LNCAP (cell line): ENCODE measurements around the gene BMF.

ENCODE experiments used
- CTCF ChIP-seq: fragments of 450-650 bp; IDR thresholded peaks from 2 replicates; pipeline ENCODE4 v1.5.1; 2017; ENCODE audit warnings: mild to moderate bottlenecking

The BMF gene

GRCh38 chr15:40067921-40068624 is 40.6 kb downstream of the BMF start:
- no peak for TF ChIP-seq CTCF

DNA sequence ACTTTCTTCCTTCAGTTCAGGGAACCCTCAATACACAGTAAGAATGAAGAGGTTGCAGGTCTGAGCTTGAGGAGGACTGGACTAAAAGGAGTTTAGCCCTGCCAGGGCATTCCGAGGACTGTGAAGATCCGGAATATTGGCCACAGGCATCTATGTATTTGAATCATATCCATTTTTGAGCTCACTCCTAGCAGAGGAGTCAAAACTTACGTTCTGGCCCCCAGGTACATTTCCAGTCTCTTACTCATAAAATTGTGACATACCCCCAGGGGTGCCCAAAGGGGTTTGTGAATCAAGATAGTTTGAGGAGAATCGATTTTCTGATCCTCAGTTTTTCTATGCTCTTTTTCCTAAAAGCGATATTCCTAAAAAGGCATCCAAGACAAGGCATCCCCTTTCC is 42.1 kb downstream of the BMF start:
- no peak for TF ChIP-seq CTCF

DNA sequence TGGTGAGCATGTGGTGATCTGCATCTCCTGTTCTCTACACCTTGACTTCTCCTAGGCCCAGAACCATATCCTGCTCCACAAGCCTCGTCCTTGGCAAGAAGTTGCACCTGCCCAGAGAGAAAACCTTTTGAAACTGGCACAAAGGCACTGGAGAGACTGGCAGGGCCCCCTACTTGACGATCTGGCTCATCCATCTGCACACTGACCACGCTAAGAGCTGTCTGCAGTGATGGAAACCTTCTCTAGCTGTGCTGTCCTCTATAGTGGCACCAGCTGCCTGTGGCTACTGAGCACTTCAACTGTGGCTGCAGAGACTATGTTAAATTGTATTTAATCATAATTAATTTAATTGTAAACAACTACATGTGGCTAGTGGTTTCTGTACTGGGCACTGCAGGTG is 43.5 kb downstream of the BMF start:
- TF ChIP-seq CTCF, result no peak

GRCh38 chr15:40064231-40064894 is 44.3 kb downstream of the BMF start:
- TF ChIP-seq CTCF, result no peak

DNA sequence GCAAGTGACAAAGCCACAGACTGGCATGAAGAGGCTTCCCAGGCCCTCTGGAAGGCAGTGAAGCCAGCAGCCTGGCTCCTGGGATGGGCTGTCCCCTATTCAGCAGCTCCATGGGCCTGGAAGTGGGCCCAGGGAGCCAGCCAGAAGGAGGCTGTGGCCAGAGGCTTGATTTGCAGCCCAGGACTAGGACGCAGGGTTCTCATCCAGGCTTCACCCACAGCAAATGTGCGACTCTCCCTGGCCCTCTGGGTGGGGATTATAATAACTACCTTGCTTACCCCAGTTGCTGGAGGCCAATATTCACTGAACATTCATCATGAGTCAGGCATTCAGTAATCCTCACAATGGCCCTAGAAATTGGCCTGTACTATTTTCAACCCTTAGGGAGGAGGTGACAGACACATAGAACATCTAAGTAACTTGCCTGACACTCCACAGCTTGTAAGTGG is 45.1 kb downstream of the BMF start:
- TF ChIP-seq CTCF, result no peak

DNA sequence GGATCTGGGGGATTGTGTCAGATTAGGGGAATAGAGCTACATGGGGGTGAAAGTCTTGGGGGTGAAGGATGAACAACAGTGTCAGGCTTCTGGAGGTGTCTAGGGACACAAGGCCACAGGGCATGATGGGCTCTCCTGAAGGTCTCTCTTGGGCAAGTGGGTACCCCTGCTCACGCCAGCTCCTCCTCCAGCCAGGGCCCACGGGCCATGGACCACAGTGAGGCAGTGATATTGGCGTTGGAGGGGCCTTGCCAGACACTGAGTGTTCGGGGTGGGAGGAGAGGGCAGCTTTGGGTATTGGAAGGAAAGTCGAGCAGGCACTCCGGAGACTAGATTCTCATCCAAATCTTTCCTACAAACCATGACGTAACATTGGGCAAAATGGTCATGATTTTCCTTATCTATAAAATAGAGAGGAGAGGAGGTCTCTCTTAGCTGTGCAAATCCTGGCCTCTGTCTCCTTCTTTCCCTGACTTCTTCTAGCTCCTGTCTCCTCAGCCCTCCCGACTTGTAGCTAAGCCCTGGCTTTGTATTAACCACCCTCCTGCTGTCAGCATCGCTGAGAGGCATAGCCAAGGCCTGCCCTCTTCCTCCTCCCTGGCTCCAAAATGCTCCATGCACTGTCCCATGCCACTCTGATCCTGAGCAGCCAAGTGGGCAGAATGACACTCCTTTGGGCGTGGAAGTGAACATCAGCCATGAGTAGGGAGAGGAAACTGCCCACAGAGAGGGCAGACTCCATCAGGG is 45.7 kb downstream of the BMF start:
- TF ChIP-seq CTCF, result no peak

DNA sequence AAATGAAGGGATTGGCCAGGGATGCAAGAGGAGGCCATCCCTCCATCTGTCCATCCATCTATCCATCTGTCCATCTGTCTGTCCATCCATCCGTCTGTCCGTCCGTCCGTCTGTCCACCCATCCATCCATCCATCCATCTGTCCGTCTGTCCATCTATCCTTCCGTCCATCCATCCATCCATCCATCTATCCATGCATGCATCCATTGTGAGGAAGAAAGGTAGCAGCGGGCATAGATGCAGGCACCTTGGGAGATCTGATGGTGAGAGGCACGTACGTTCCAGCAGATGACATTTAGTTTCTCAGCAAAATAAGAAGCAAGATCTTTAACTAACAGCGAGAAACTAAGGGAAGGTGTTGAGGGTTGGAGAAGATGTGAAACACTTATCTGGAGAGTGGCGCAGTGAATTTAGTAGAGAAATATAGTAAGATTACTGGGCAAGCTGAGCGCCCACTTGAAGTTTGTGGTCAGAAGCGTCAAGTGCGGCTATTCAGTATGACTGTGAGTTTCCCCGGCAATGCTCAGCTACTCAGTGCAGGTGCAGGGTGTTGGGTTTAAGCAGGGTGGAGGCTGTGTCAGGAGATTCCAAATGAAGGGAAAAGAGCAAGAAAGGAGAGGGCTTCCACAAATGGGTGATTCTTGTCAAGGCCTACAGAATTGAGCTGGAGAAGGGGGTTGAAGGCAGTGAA is 47.3 kb downstream of the BMF start:
- no peak for TF ChIP-seq CTCF
